Activated T-cell treated with anti-CD3 and anti-CD28 coated beads for 48 hours (primary cell): Measurements from ENCODE around the gene BCAP31.
"Not testable (repeated sequence)": the region's sequence is repeated elsewhere in the genome, so short reads cannot be mapped to it uniquely, and the experiment has no call there.

ENCODE experiments used
- DNase-seq: peaks from one replicate; pipeline ENCODE4 v3.0.0-alpha.2; 2020; ENCODE audit warnings: low read depth

Gene BCAP31

DNA sequence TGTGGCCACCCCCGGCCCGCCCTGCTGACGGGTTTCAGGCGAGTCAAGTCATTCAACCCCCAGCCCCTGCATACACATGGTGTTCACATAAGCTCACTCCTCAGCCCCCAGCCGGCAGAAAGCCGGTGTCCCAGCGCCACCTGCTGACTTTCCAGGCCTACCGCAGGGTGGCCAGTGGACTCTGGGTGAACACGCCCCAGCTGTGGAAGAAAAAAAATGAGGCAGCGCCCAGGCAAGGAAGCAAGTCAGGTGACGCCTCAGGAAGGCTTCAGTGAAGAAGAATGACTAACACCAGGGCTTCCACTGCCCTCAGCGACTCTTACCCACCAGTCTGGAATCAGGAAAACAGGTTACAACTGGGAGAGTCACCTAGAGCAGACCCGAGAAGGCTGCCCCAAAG is 15.8 kb downstream of the BCAP31 start:
- DNase-seq: peak; percentile 29

DNA sequence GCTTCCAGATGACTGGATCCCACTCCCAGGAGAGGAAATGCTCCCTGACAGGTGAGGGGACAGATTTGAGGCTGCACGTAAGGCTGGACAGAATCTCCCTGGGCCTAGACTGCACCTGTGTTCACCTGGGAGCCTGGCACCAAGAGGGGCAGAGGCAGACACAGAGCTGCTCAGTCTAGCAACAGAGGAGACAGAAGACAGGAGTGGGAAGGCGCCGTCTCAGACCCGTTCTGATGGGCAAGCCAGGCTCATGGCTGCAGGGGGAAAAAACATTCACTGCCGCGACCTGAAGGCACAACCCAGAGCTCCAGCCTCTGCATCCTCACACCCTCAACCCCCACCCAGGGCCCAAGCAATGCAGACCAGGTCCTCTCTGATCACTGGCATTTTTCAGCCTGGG is 16.8 kb downstream of the BCAP31 start:
- DNase-seq: no peak

DNA sequence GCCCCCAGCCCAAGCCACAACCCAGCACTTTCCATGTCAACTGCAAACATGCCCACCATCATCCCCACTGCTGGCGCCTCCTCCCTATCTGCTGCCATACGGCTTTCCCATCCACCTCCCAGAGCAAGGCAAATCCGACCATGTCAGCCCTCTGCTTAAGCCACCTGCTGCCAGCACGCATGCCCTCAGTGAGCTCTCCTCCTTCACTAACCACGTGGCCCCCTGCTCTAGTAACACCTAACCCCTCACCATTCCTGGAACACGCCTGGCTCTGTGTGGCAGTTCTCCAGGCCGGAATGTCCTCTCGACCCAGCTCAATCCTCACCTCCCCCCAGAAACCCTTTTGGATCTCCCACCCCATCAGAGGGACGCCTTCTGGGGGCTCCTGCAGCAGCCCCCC is 17.4 kb downstream of the BCAP31 start:
- DNase-seq: no peak

DNA sequence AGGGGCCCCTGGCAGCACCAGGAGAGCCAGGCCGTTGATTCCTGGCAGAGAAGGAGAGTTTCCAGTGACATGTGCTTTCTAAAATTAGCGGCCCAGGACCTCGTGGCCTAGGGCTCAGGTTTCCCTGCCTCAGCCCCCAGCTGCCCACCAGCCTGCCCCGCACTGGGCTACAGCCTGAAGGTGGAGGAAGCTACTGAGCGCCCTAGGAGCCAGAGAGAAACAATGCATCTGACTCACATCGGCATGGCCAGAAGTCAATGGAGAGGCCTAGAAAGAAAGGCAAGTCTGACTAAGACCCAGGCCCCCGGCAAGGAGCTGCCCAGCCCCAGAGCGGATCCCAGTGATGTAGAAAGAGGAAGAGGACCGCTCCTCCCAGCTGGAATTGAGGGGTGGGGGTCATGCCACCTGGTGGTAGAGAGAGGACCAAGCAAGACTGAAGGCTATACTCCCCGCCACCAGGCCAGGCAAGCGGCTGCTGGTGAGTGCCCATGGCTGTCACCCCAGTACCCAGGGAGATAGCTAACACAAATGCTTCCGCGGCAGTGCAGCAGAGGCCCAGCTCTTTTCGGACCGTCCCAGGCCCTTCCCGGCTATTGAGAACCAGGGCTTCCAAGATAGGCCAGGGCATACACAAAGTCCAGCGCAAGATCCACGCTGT is 18.7 kb downstream of the BCAP31 start:
- DNase-seq: not testable (repeated sequence)

DNA sequence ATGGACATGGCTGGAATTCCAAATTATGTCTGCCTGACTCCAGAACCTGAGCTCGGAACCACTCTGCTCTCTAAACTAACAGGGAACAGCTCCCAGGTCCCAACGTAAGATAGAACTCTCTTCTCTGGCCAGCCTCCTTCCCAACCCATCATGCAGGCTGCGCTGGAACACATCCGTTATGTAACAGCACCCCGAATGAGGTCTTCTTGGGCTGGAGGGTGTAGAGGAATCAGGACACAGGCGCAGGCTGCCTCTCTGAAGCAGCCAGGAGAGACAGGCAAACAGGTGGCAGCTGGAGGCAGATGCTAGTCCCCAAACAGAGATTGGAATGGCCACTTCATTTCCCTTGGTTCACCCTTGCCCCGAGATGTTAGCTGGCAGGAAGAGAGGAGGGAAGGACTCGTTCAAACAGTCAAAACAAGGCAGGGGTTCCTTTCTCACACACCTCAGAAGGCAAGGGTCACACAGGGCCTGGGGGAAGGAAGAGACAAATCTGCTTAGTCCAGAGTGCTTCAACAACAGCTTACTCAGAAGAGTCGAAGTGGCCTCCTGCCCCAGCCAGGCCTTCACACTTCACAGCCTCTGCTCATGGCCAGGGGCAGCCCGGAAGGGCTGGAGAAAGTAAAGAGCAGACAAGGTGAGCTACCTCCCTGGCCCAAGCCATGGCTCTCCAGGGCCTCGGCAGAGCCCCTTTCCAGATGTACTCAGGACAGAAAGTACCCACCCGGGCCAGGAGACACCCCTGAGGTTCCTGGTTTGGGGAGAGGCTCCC is 19.4 kb downstream of the BCAP31 start:
- not testable (repeated sequence) for DNase-seq

DNA sequence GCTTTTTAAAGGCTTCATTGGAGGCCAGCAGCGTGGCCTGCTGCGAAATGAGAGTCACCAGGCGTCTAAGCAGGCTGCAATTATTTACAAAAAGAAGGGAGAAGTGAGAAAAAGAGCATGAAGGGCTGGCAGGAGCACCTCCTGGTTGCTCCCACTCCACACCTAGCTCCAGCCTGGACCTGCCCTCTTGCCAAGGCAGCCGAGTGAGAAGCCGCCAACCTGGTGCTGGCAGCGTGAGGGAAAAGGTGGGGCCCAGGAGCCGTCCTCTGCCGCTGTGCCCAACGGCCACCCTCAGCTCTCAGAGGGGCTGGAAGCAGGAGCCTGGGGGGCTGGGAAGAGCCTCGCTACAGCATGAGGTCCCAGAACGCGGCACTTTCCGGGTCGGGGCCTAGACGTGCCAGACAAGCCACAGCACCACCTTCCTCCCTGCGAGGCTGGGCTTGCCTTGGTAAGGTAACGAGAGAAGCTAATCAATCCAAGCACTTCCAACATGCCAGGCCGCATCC is 20.1 kb downstream of the BCAP31 start:
- no peak for DNase-seq

DNA sequence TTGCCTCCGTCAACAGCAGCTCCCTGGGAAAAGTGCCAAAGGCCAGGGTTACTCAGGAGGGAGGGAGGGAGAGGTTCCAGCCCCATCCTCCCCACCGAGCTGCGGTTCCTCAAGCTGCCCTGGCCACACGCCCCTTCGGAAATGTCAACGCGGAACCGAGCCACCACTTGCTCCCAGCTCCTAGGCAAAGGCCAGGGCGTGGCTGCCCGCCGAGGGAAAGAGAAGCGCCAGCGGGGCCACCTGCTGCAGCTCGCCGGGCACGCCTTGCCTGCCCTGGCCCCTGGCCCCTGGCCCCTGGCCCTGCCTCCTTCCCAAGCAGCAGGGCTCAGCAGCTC is 21.2 kb downstream of the BCAP31 start:
- no peak for DNase-seq

DNA sequence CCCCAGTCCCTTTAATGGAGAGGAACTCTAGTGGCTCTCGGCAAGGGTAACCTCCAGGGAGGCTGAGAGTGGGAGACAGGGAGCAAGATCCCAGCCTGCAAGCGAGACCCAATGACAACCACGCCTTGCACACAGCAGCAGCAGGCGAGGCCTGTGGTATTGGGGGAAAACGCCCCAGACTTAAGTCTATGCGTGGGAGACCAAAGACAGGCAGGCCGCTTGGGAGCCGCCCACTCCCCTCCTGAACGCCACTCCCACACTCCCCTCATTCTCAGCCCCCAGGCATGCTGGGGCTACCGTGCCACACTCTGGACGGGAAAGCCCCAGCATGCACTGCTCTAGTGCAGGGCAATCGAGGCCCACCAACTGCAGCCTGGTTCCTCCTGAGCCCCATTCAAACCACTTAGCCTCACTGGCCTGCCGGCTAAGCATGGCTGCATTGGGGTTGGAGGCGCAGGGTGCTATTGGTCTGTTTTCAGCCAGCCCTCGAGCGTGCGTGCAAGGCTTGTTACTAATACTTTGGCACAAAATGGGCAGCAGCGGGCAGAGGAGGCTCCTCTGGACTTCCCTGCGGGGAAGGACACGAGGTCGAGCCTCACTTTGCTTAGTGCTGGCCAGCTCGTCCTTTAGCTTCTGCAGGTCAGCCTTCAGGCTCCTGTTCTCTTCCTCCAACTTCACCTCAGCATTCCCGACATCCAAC is 21.7 kb downstream of the BCAP31 start:
- DNase-seq: no peak

DNA sequence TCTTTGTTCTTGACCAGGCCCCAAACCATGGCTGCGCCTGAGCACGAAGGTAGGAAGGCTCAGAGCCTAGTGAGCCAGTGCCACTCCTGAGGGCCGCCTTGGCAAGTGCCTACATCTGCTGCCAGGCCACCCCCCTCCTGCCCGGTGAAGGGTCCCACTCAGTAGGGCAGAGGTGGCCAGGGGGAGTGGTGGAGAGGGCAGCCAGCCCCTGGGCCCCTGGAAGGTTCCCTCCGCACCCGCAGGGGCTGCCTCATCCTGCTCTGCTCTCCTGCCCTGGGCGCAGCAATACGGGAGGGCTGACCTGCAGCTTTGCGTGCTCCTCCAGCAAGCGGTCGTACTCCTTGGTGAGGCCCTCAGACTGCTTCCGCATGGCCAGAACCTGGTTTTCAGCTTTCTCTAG is 22.5 kb downstream of the BCAP31 start:
- DNase-seq: no peak

DNA sequence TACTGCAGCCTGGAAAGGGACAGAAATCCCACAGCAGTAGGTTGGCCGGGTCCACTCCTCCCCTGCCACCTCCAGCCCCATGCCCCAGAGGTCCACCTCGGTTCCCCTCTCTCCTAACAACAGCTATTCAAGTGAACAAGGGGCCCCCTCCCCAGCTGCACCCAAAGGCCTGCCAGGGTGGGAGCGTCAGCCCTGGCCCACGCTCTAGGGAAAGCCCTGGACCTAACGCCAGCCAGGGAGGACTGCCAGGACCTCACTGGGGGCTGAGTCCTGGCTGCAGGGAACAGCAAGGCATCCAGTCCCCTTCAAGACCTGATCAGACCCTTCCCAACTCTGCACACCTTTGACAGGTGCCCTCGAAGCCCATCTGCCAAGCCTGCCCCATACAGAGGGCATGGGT is 23.2 kb downstream of the BCAP31 start:
- DNase-seq: no peak

DNA sequence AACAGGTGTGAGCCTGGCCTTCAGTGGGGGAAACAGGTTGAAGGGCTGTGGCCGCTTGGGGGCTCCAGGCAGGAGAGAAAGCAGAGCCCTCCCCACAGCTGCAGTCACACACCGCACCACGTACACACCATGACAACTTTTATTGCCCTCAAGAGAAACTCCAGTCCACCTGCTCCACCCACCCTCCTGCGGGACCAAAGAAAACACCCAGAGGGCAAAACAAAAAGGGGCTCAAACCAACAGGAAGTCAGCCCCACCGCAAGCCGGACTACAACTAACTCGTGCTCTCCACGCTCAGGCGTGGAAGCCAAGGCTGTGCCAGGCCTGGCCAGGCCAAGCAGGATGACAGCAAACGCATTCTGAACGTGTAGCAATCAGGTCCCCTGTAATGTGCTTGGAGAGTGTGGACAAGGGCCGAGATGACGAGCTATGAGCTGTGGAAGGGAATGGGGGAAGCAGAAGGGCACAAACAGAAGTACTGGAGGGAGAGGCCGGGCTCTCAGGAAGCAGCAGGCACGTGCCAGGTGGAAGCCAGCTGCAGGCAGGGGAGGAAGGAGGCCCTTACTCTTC is 23.7 kb downstream of the BCAP31 start:
- DNase-seq: no peak

DNA sequence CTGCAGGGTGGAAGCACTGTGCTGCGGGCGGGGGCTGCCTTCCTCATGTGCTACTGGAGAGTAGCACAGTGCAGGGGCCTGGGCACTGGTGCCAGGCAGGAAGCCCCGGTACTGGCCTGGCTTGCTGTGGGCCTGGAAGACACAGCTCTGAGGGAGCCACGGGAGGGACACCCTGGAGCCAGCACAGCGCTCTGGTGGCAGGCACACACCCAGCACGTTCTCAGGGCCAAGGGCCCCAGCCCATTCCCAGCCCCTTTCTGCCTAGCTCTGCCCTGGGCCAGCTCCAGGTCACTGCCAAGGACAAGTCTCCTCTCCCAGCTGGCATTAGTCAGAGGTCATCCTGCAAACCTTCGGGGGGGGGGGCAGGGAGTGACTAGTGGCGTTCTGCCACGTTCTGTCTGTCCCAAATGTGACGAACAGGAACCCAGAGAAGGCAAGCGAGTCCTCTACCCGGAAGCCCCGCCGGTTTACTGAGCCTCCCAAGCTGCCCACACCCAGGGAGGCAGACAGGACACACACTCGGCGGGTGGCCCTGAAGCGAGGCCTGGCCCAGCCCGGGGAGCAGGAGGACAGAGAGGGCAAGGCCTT is 24.3 kb downstream of the BCAP31 start:
- not testable (repeated sequence) for DNase-seq

DNA sequence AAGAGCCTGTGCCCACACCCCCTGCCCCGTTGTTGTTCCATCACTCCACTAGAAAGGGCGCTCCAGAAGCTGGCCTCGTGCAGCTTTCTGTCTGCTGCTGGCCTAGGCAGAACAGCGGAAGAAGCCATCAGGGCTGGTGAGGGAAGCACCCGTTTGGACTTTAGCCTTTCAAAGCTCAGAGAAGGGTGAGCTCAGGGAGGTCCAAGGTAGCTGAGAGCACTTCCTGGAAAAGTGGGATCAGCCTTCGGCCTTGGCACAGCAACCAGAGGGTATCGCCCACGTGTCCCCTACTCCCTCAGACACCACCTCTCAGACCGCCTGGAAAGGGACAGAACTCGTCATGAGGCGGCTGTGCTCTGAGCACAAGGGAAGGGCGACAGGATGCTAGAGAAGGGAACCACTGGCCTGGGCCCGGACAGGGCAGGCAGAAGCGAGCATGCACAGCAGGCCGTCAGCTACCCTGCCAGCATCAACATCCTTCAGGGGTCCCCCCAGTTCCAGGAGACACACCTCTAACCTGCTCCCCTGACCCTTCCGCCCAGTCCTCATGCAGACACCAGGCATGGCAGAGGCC is 24.9 kb downstream of the BCAP31 start:
- DNase-seq: not testable (repeated sequence)

DNA sequence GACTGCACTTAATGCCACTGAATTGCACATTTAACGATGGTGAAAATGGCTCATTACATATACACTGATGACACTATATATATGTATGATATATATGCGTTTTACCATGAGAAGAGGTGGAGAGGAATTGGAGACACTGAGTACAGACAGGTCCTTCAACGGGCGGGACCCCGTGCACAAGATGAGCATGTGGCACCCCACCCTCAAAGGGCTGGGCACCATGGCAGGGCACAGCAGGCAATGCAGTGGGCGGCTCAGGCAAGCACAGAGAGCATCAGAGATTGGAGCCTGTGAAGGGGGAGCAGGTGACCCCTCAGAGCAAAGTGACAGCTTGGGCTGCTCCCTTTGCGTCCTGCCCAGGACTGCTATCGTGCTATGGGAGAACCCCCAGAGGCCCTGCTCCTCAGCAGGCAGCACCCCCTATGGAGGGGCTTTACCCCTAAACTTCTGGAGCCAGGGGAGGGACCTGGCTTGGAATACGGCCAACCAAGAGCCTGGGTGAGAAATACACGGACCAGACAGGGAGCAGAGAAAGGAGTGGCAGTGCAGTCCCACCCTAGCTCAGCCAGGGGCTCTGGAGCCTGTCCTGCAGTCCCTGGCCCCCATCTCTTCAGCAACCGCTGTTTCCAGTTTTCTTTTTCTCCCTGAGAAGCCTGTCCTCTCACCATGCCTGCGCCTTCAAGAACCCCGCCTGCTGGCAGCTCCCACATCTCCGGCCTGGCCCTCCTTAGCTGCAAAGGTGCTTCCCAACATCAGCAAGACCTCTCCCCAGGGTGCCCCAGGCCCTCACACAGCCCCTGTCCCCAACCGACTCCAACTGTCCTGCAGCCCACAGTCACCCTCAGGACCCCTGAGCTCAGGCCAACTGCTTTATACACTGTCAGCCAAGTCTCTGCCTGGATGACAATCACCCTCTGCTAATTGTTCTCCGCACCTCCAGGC is 26.0 kb downstream of the BCAP31 start:
- DNase-seq: no peak

DNA sequence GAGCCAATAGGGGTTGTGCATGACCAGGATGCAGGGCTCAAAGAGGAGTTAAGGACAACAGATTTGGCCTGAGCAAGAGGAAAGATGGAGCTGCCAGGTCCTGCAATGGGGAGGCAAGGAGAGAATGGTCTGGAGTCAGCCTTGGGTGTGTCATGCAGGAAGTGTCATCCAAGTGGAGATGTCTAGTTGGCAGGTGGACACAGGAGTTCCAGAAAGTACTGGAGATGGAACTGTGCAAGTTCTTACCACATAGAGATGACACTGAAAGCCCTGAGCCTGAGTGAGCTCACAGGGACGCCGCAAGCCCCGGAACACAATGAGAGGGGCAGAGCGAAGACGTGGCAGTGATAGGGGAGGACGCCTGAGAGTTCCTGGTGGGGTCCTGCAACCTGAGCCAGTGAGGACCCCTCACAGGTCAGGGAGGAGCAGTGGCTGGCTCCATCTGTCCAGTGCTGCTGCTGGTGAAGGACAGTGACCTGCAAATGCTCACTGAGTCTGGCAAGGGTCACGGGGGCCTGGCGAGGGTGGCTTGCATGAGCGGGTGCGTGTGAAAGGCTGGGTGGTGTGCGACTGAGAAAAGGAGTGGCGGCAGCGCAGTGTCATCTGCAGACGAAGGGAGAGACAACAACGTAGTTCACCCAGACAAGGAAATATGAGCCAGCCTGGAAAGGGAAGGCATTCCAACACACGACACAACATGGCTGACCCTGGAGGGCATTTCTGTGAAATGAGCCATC is 27.0 kb downstream of the BCAP31 start:
- DNase-seq: not testable (repeated sequence)

DNA sequence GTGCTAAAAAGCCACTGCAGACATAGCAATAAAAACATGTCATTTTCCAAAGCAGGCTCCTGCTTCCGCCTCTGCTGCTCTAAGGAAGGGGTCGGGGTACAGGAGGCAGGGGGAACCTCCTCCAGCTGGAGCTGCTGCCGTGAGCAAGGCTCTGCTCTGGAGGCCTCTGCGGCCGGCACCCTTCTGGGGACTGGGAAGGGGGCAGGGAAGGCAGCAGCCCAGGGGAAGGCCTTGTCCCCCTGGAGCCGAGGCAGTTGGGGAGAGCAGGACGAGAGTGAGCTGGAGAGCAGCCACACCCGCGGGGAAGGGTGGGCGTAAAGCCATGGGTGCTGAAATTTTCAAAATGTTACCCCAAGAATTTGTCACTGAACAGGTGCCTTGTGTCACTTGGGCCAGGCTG is 27.6 kb downstream of the BCAP31 start:
- DNase-seq: not testable (repeated sequence)

DNA sequence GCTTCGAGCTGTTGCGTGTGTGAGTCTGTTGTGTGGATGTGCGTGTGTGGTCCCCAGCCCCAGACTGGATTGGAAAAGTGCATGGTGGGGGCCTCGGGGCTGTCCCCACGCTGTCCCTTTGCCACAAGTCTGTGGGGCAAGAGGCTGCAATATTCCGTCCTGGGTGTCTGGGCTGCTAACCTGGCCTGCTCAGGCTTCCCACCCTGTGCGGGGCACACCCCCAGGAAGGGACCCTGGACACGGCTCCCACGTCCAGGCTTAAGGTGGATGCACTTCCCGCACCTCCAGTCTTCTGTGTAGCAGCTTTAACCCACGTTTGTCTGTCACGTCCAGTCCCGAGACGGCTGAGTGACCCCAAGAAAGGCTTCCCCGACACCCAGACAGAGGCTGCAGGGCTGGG is 28.1 kb downstream of the BCAP31 start:
- no peak for DNase-seq

DNA sequence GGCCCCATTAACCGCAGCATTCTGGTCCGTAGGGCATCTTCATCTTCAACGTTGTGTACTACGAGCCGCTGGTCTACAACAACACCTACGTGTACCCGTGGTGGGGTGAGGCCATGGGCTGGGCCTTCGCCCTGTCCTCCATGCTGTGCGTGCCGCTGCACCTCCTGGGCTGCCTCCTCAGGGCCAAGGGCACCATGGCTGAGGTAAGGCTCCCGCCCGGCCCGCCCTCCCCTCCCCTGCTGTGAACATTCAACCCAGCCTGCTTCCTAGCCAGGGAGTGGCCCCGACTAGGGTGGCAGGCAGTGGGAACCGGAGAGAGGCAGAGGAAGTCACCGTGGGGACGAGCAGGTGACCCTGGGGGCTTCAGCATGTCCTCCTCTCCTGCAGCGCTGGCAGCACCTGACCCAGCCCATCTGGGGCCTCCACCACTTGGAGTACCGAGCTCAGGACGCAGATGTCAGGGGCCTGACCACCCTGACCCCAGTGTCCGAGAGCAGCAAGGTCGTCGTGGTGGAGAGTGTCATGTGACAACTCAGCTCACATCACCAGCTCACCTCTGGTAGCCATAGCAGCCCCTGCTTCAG is 29.4 kb downstream of the BCAP31 start:
- no peak for DNase-seq

DNA sequence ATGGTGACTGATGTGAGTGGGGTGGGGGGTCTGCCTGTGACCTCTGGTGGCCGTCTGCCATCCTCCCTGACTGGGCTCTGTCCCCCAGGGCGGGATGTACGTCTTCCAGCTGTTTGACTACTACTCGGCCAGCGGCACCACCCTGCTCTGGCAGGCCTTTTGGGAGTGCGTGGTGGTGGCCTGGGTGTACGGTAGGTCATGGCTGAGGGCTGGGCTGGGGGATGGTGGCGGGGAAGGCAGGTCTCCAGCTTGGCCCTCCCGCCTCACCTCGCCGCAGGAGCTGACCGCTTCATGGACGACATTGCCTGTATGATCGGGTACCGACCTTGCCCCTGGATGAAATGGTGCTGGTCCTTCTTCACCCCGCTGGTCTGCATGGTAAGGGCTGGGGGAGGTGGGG is 29.9 kb downstream of the BCAP31 start:
- DNase-seq: not testable (repeated sequence)
